GM23248 (cell line): ENCODE measurements around the gene CLIP4.

ENCODE experiments used
- EZH2 ChIP-seq: fragments of 200-600 bp; sonication (generic); IDR thresholded peaks from 2 replicates; pipeline ENCODE4 v1.6.1; 2018; ENCODE audit warnings: antibody characterized with exemption, mild to moderate bottlenecking; ENCODE audit not compliant: insufficient read depth, poor library complexity, severe bottlenecking
- EZH2phosphoT487 ChIP-seq: fragments of 200-600 bp; sonication (generic); IDR thresholded peaks from 2 replicates; pipeline ENCODE4 v1.6.1; 2018; ENCODE audit warnings: antibody characterized with exemption, moderate library complexity, mild to moderate bottlenecking, low read depth; ENCODE audit not compliant: insufficient read depth

GRCh38 chr2:29146197-29146596, 31.0 kb downstream of the CLIP4 start:
- TF ChIP-seq EZH2 (no peak), EZH2phosphoT487 (no peak)
